CD14-positive monocyte (primary cell): ENCODE measurements around the gene NFKBIE. TPM values are rescaled to one million over a fixed set of nuclear protein-coding genes. Genes with fewer than 3 reads are reported as not detected.

Experiments used
- DNase-seq, 3 donors: peaks; one replicate each; pipeline ENCODE4 v3.0.0-alpha.2; 2011 to 2022
- H2AFZ ChIP-seq: 2 replicates; pipeline ENCODE4 v1.6.0; 2012; ENCODE audit warnings: mild to moderate bottlenecking, low read depth, low read length, inconsistent platforms; ENCODE audit not compliant: insufficient read depth, poor library complexity, severe bottlenecking
- H3K27ac ChIP-seq, 2 donors: 1 replicate in 1 of 2; 2 replicates in 1 of 2; pipeline ENCODE4 v1.5.1; 2012 to 2013; ENCODE audit warnings: low read length in 2 of 2, control low read depth in 1 of 2, inconsistent platforms in 1 of 2, low read depth in 1 of 2, mild to moderate bottlenecking in 1 of 2
- H3K27me3 ChIP-seq, 2 donors: one replicate each; pipeline versions ENCODE4 v1.6.0 to v1.6.1; 2011 to 2013; ENCODE audit warnings: low read length in 2 of 2; ENCODE audit not compliant: control insufficient read depth in 2 of 2, insufficient read depth in 2 of 2
- H3K36me3 ChIP-seq, 2 donors: replicated peaks in 1 of 2; 1 replicate in 1 of 2; 2 replicates in 1 of 2; pipeline versions ENCODE4 v1.5.1 to v1.6.1; 2012 to 2013; ENCODE audit warnings: low read length in 2 of 2, control low read depth in 1 of 2, inconsistent platforms in 1 of 2, mild to moderate bottlenecking in 1 of 2; ENCODE audit not compliant: insufficient read depth in 2 of 2, control insufficient read depth in 1 of 2
- H3K4me1 ChIP-seq, 2 donors: 1 replicate in 1 of 2; 2 replicates in 1 of 2; pipeline versions ENCODE4 v1.5.1 to v1.6.1; 2012 to 2013; ENCODE audit warnings: low read length in 2 of 2, control low read depth in 1 of 2, inconsistent platforms in 1 of 2, mild to moderate bottlenecking in 1 of 2, moderate library complexity in 1 of 2; ENCODE audit not compliant: insufficient read depth in 2 of 2, control insufficient read depth in 1 of 2
- H3K4me2 ChIP-seq: replicated peaks from 2 replicates; pipeline ENCODE3; 2012; ENCODE audit warnings: low read length, moderate library complexity, mild to moderate bottlenecking; ENCODE audit not compliant: poor library complexity, severe bottlenecking; ENCODE audit errors: extremely low read depth
- H3K4me3 ChIP-seq, 3 experiments: fragments of 200-600 bp in 1 of 3; sonication (generic) in 1 of 3; replicated peaks in 1 of 3; 1 replicate in 2 of 3; 2 replicates in 1 of 3; pipeline ENCODE4 v1.5.1; 2011 to 2013; ENCODE audit warnings: low read length in 3 of 3, mild to moderate bottlenecking in 3 of 3, control low read depth in 2 of 3, low read depth in 2 of 3, inconsistent platforms in 1 of 3, moderate library complexity in 1 of 3
- H3K79me2 ChIP-seq: 2 replicates; pipeline ENCODE4 v1.6.0; 2012; ENCODE audit warnings: mild to moderate bottlenecking, control low read depth, inconsistent platforms, low read length, moderate library complexity; ENCODE audit not compliant: insufficient read depth
- H3K9ac ChIP-seq: 2 replicates; pipeline ENCODE4 v1.6.0; 2017; ENCODE audit warnings: low read length, mild to moderate bottlenecking; ENCODE audit not compliant: insufficient read depth, poor library complexity, severe bottlenecking
- H3K9me3 ChIP-seq, 2 donors: replicated peaks in 1 of 2; 1 replicate in 1 of 2; 2 replicates in 1 of 2; pipeline versions ENCODE4 v1.5.1 to v1.6.1; 2012 to 2013; ENCODE audit warnings: low read length in 2 of 2, control low read depth in 1 of 2; ENCODE audit not compliant: control insufficient read depth in 1 of 2, insufficient read depth in 1 of 2
- H4K20me1 ChIP-seq: 2 replicates; pipeline ENCODE4 v1.6.0; 2012; ENCODE audit warnings: mild to moderate bottlenecking, low read length, control low read depth, moderate library complexity; ENCODE audit not compliant: insufficient read depth
- H3K27ac Mint-ChIP-seq, 7 donors: one replicate each; pipeline ENCODE4 v1.8.0; 2020; ENCODE audit warnings: mild to moderate bottlenecking in 7 of 7, mixed read lengths in 7 of 7, moderate library complexity in 6 of 7, inconsistent platforms in 2 of 7
- H3K27me3 Mint-ChIP-seq, 3 donors: one replicate each; pipeline ENCODE4 v1.8.0; 2021 to 2022; ENCODE audit warnings: low read depth in 3 of 3, mild to moderate bottlenecking in 3 of 3, mixed read lengths in 3 of 3, moderate library complexity in 3 of 3, inconsistent platforms in 1 of 3
- H3K36me3 Mint-ChIP-seq, 2 donors: one replicate each; pipeline ENCODE4 v1.8.0; 2020; ENCODE audit warnings: mixed read lengths in 2 of 2, inconsistent platforms in 1 of 2, mild to moderate bottlenecking in 1 of 2
- H3K4me1 Mint-ChIP-seq: one replicate; pipeline ENCODE4 v1.8.0; 2020; ENCODE audit warnings: mild to moderate bottlenecking, mixed read lengths
- H3K4me3 Mint-ChIP-seq, 2 donors: one replicate each; pipeline ENCODE4 v1.8.0; 2020; ENCODE audit warnings: mild to moderate bottlenecking in 2 of 2, mixed read lengths in 2 of 2, moderate library complexity in 1 of 2
- H3K9me3 Mint-ChIP-seq, 7 donors: one replicate each; pipeline ENCODE4 v1.8.0; 2020 to 2022; ENCODE audit warnings: mixed read lengths in 7 of 7, mild to moderate bottlenecking in 6 of 7, moderate library complexity in 6 of 7, inconsistent platforms in 2 of 7
- CTCF ChIP-seq: fragments of 200-600 bp; IDR thresholded peaks from one replicate; pipeline ENCODE4 v1.8.0; 2022; ENCODE audit warnings: antibody characterized with exemption, mild to moderate bottlenecking
- WGBS: methylation state at CpG from one replicate; pipeline ENCODE4 v1.1.5; 2013; ENCODE audit warnings: missing lambda C conversion rate; ENCODE audit not compliant: insufficient coverage; 5-methylcytosine and 5-hydroxymethylcytosine counted together
- intact Hi-C, 2 donors: fragments of 100-400 bp; cut with micrococcal nuclease; formaldehyde crosslinking; loops; one replicate each; pipeline versions ENCODE4 v1.15.0 to v1.15.1; 2023
- polyA plus RNA-seq, 3 donors: library from polyadenylated mRNA; depleted of rRNA in 1 of 3; unstranded in 2 of 3; stranded (reverse) in 1 of 3; fragments of 300-500 nt in 2 of 3; fragments of >200 nt in 1 of 3; fragmentation: Illumina TruSeq in 2 of 3; gene quantifications; 1 replicate in 2 of 3; 2 replicates in 1 of 3; pipeline ENCODE4 v1.2.3, GENCODE V29; 2012 to 2021

Gene NFKBIE
- polyA plus RNA-seq, 3 donors = 19.9 to 108 (median 23.2) TPM

DNA sequence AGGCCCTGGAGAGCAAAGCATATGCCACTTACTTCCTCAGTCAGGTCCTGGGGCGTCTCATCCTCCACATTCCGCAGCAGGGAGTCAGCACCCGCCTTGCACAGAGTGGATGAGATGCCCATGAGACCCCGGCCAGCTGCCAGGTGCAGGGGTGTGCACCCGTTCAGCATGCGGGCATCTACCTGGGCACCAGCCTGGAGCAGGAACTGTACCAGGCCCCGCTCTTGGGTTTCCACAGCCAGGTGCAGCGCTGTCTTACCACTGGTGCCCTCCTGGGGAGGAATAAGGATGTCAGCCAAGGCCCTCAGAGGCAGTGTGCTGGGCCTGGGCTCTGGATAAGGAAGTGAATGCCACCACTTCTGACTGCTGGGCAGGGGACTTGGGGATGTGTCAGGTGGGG, 5.3 kb downstream of the NFKBIE start:
- Histone ChIP-seq H3K9ac (no peak overlapping the region), H3K27me3 (no peaks in the 10 kb centered on the region), H4K20me1 (peaks cover 97% of the 10 kb centered on the region), H3K4me2 (no peak overlapping the region), H3K4me3 (no peak overlapping the region), H3K79me2 (peaks cover 53% of the 10 kb centered on the region), H3K36me3 (peaks cover 48 to 60% of the 10 kb centered on the region in 2 donors), H3K4me1 (peaks cover 48 to 76% of the 10 kb centered on the region in 2 donors), H3K27ac (no peak overlapping the region), H3K9me3 (no peaks in the 10 kb centered on the region), H2AFZ (no peak overlapping the region)
- no peak for DNase-seq
- H3K36me3 Mint-ChIP-seq = peaks cover 52 to 64% of the 10 kb centered on the region in 2 donors
- H3K4me3 Mint-ChIP-seq = peak overlapping the region in 1 of 2 donors; percentile 41
- H3K4me1 Mint-ChIP-seq = peaks cover 75% of the 10 kb centered on the region
- H3K27ac Mint-ChIP-seq = peak overlapping the region in 2 of 7 donors; percentile 45 to 52
- no peak for TF ChIP-seq CTCF
- H3K9me3 Mint-ChIP-seq = no peaks in the 10 kb centered on the region
- peaks cover 0 to 9% (median 2%) of the 10 kb centered on the region in 3 donors for H3K27me3 Mint-ChIP-seq
- intact Hi-C loops = loop anchor here in 1 of 2 donors (10.0 kb wide), 1 partner anchor 465 kb away; no protein-coding TSS in a partner anchor
- 95% methylated on average over 8 of the region's 8 CpGs for WGBS

GRCh38 chr6:44258921-44259320, 6.4 kb downstream of the NFKBIE start:
- Histone ChIP-seq H3K4me1 (peaks cover 46 to 69% of the 10 kb centered on the region in 2 donors), H3K9ac (no peak overlapping the region), H3K36me3 (peaks cover 59 to 71% of the 10 kb centered on the region in 2 donors)

More at GRCh38 chr6:44258921-44259320, 6.4 kb downstream of the NFKBIE start:
- no peak overlapping the region for H3K4me3 ChIP-seq
- Mint-ChIP-seq H3K4me1 (peaks cover 70% of the 10 kb centered on the region), H3K27me3 (peaks cover 0 to 7% (median 2%) of the 10 kb centered on the region in 3 donors), H3K9me3 (no peaks in the 10 kb centered on the region), H3K36me3 (peaks cover 61 to 74% of the 10 kb centered on the region in 2 donors), H3K4me3 (no peak overlapping the region), H3K27ac (peak overlapping the region; percentile 58 to 97 (median 91))
- H2AFZ ChIP-seq = no peak overlapping the region
- H3K4me2 ChIP-seq = no peak overlapping the region
- H4K20me1 ChIP-seq = peaks cover 97% of the 10 kb centered on the region
- intact Hi-C loops = loop anchor here (5.0 kb wide), 3 partner anchors 37 to 162 kb away; partner anchors contain the start of gene SLC29A1 (in 2 of the 2)
- peaks cover 42% of the 10 kb centered on the region for H3K79me2 ChIP-seq
- no peak for TF ChIP-seq CTCF
- no peaks in the 10 kb centered on the region for H3K9me3 ChIP-seq
- 93% methylated on average over 3 of the region's 3 CpGs for WGBS
- peak overlapping the region; percentile 6 to 66 for H3K27ac ChIP-seq
- DNase-seq = no peak
- no peaks in the 10 kb centered on the region for H3K27me3 ChIP-seq
